HepG2 (cell line): ENCODE results near the gene NOL11.

ENCODE experiments used
- FOXP1 ChIP-seq, 2 experiments: fragments of 450-650 bp in 1 of 2; IDR thresholded peaks; 2 replicates each; pipeline ENCODE4 v1.6.1; 2017 to 2018; ENCODE audit warnings: antibody characterized with exemption in 1 of 2
- HCFC1 ChIP-seq: fragments of 150-350 bp; IDR thresholded peaks from 2 replicates; pipeline ENCODE4 v1.6.1; 2014; ENCODE audit warnings: low read depth, low read length
- MYNN ChIP-seq: sonication (generic); formaldehyde crosslinking; IDR thresholded peaks from 2 replicates; pipeline ENCODE4 v1.4.0; 2020; ENCODE audit warnings: mild to moderate bottlenecking, low read depth, missing genetic modification reagents
- PREB ChIP-seq: sonication (generic); formaldehyde crosslinking; IDR thresholded peaks from 2 replicates; pipeline ENCODE4 v1.4.0; 2020; ENCODE audit warnings: missing genetic modification reagents
- RNF2 ChIP-seq: fragments of 450-650 bp; conservative IDR thresholded peaks from 2 replicates; pipeline ENCODE4 v1.6.1; 2016; ENCODE audit warnings: low read depth
- TCF7 ChIP-seq: sonication (generic); IDR thresholded peaks from 2 replicates; pipeline ENCODE4 v1.6.1; 2016; ENCODE audit warnings: antibody characterized with exemption, low read depth
- ZBTB21 ChIP-seq: sonication (generic); formaldehyde crosslinking; IDR thresholded peaks from 2 replicates; pipeline ENCODE4 v1.4.0; 2020; ENCODE audit warnings: missing genetic modification reagents
- ZFX ChIP-seq: sonication (generic); formaldehyde crosslinking; IDR thresholded peaks from 2 replicates; pipeline ENCODE4 v1.4.0; 2020; ENCODE audit warnings: mild to moderate bottlenecking, low read depth, missing genetic modification reagents, moderate library complexity
- ZNF660 ChIP-seq: sonication (generic); formaldehyde crosslinking; IDR thresholded peaks from 2 replicates; pipeline ENCODE4 v1.5.1; 2020; ENCODE audit warnings: mild to moderate bottlenecking, low read depth, missing genetic modification reagents, borderline replicate concordance
- TF ChIP-seq, protein P1 (sequence below): sonication (generic); formaldehyde crosslinking; IDR thresholded peaks from 2 replicates; pipeline ENCODE4 v1.5.0; 2020; ENCODE audit warnings: mild to moderate bottlenecking, missing genetic modification reagents, moderate library complexity
- TF ChIP-seq, protein P2 (sequence below): sonication (generic); formaldehyde crosslinking; IDR thresholded peaks from 2 replicates; pipeline ENCODE4 v1.4.0; 2020; ENCODE audit warnings: missing genetic modification reagents, mild to moderate bottlenecking, borderline replicate concordance

GRCh38 chr17:67708378-67708777 lies 9.4 kb upstream of the NOL11 start:
- TF ChIP-seq MYNN (no peak), ZFX (CRISPR knock-in tag) (no peak), RNF2 (no peak), ZNF660 (CRISPR knock-in tag) (no peak), TCF7 (no peak), FOXP1 (IDR thresholded peaks at IDR 0.05) (no peak), FOXP1 (CRISPR knock-in tag; IDR thresholded peaks at IDR 0.05) (no peak), PREB (CRISPR knock-in tag) (no peak), ZBTB21 (CRISPR knock-in tag) (no peak), HCFC1 (no peak)
- TF ChIP-seq, protein P1, sequence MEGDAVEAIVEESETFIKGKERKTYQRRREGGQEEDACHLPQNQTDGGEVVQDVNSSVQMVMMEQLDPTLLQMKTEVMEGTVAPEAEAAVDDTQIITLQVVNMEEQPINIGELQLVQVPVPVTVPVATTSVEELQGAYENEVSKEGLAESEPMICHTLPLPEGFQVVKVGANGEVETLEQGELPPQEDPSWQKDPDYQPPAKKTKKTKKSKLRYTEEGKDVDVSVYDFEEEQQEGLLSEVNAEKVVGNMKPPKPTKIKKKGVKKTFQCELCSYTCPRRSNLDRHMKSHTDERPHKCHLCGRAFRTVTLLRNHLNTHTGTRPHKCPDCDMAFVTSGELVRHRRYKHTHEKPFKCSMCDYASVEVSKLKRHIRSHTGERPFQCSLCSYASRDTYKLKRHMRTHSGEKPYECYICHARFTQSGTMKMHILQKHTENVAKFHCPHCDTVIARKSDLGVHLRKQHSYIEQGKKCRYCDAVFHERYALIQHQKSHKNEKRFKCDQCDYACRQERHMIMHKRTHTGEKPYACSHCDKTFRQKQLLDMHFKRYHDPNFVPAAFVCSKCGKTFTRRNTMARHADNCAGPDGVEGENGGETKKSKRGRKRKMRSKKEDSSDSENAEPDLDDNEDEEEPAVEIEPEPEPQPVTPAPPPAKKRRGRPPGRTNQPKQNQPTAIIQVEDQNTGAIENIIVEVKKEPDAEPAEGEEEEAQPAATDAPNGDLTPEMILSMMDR: no peak
- TF ChIP-seq, protein P2, sequence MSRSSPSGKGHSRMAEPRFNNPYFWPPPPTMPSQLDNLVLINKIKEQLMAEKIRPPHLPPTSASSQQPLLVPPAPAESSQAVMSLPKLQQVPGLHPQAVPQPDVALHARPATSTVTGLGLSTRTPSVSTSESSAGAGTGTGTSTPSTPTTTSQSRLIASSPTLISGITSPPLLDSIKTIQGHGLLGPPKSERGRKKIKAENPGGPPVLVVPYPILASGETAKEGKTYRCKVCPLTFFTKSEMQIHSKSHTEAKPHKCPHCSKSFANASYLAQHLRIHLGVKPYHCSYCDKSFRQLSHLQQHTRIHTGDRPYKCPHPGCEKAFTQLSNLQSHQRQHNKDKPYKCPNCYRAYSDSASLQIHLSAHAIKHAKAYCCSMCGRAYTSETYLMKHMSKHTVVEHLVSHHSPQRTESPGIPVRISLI (CRISPR knock-in tag): no peak
